Keratinocyte (primary cell): Measurements from ENCODE around the gene PEAR1. TPM values are rescaled to one million over a fixed set of nuclear protein-coding genes. Genes with fewer than 3 reads are reported as not detected.

Source experiments
- DNase-seq: peaks from one replicate; pipeline ENCODE4 v3.0.0-alpha.2; 2011; ENCODE audit warnings: low read depth, missing footprints, low spot score
- FAIRE-seq: peaks from 2 replicates; lab custom pipeline; 2011; peaks lifted over from hg19 to GRCh38; lab: Jason Lieb, UNC
- H2AFZ ChIP-seq: 2 replicates; pipeline ENCODE4 v1.6.0; 2012; ENCODE audit warnings: low read length, control low read depth, inconsistent platforms; ENCODE audit not compliant: control insufficient read depth
- H3K27ac ChIP-seq: 2 replicates; pipeline ENCODE4 v1.5.1; 2011; ENCODE audit warnings: low read length; ENCODE audit not compliant: control insufficient read depth, insufficient read depth
- H3K27me3 ChIP-seq: 3 replicates; pipeline ENCODE4 v1.6.0; 2011; ENCODE audit warnings: low read length; ENCODE audit not compliant: control insufficient read depth, insufficient read depth; ENCODE audit errors: extremely low read depth
- H3K36me3 ChIP-seq, 2 experiments: 2 replicates in 1 of 2; 3 replicates in 1 of 2; pipeline ENCODE4 v1.5.1; 2011; ENCODE audit warnings: low read length in 2 of 2, mild to moderate bottlenecking in 1 of 2; ENCODE audit not compliant: control insufficient read depth in 2 of 2, insufficient read depth in 2 of 2; ENCODE audit errors: extremely low read depth in 1 of 2
- H3K4me1 ChIP-seq: 3 replicates; pipeline ENCODE4 v1.5.1; 2011; ENCODE audit warnings: low read length; ENCODE audit not compliant: control insufficient read depth, insufficient read depth; ENCODE audit errors: extremely low read depth
- H3K4me2 ChIP-seq: 3 replicates; pipeline ENCODE4 v1.6.0; 2011; ENCODE audit warnings: low read depth, low read length; ENCODE audit not compliant: control insufficient read depth, insufficient read depth; ENCODE audit errors: extremely low read depth
- H3K4me3 ChIP-seq, 3 experiments: fragments of 200-600 bp in 1 of 3; sonication (generic) in 1 of 3; 2 replicates in 2 of 3; 3 replicates in 1 of 3; pipeline ENCODE4 v1.5.1; 2011 to 2016; ENCODE audit warnings: low read length in 3 of 3, mild to moderate bottlenecking in 3 of 3, control low read depth in 2 of 3, inconsistent platforms in 1 of 3, low read depth in 1 of 3, mixed read lengths in 1 of 3, mixed run types in 1 of 3, moderate library complexity in 1 of 3; ENCODE audit not compliant: control insufficient read depth in 2 of 3, insufficient read depth in 2 of 3; ENCODE audit errors: extremely low read depth in 1 of 3
- H3K79me2 ChIP-seq: 2 replicates; pipeline ENCODE4 v1.6.0; 2012; ENCODE audit warnings: low read length; ENCODE audit not compliant: control insufficient read depth, insufficient read depth
- H3K9ac ChIP-seq: 3 replicates; pipeline ENCODE4 v1.6.0; 2011; ENCODE audit warnings: low read length; ENCODE audit not compliant: control insufficient read depth, insufficient read depth; ENCODE audit errors: extremely low read depth
- H3K9me1 ChIP-seq: 3 replicates; pipeline ENCODE4 v1.6.0; 2011; ENCODE audit warnings: low read length; ENCODE audit not compliant: control insufficient read depth, insufficient read depth; ENCODE audit errors: extremely low read depth
- H3K9me3 ChIP-seq: 2 replicates; pipeline ENCODE4 v1.5.1; 2012; ENCODE audit warnings: low read depth, low read length; ENCODE audit not compliant: control insufficient read depth
- H4K20me1 ChIP-seq: 3 replicates; pipeline ENCODE4 v1.6.0; 2011; ENCODE audit warnings: low read length; ENCODE audit not compliant: control insufficient read depth, insufficient read depth; ENCODE audit errors: extremely low read depth
- EZH2 ChIP-seq: IDR thresholded peaks from one replicate; pipeline ENCODE4 v1.6.1; 2012; ENCODE audit warnings: inconsistent platforms, mild to moderate bottlenecking, low read length, moderate library complexity
- dilution Hi-C: fragments of 300-500 bp; cut with MboI; formaldehyde crosslinking; loops from one replicate; pipeline ENCODE4 v1.7.0; 2020; ENCODE audit warnings: low sequenced_read_pairs; ENCODE audit not compliant: extremely low pct_ligation_motif_present
- polyA plus RNA-seq, 5 experiments: library from polyadenylated mRNA; depleted of rRNA in 3 of 5; stranded (reverse) in 3 of 5; stranded (forward) in 1 of 5; unstranded in 1 of 5; fragments of >200 nt; gene quantifications; 1 replicate in 1 of 5; 2 replicates in 3 of 5; 3 replicates in 1 of 5; pipeline versions ENCODE4 v1.2.1 to v1.2.3, GENCODE V29; 2011 to 2012; ENCODE audit warnings: missing spikeins in 2 of 5, low read depth in 1 of 5, low replicate concordance in 1 of 5
- TF ChIP-seq, protein P1 (sequence below), 3 experiments: IDR thresholded peaks in 1 of 3; conservative IDR thresholded peaks in 1 of 3; optimal IDR thresholded peaks in 1 of 3; 2 replicates in 2 of 3; 3 replicates in 1 of 3; pipeline versions ENCODE3 to v1.5.1; 2011; ENCODE audit warnings: low read length in 3 of 3, mild to moderate bottlenecking in 3 of 3, moderate library complexity in 2 of 3, control low read depth in 1 of 3, inconsistent platforms in 1 of 3; ENCODE audit not compliant: insufficient read depth in 2 of 3; ENCODE audit errors: extremely low read depth in 1 of 3

PEAR1 gene
- polyA plus RNA-seq, 1 donor (not counting 4 experiments of a cell fraction or from before 2014, with no cell fraction given): 4.2 TPM

DNA sequence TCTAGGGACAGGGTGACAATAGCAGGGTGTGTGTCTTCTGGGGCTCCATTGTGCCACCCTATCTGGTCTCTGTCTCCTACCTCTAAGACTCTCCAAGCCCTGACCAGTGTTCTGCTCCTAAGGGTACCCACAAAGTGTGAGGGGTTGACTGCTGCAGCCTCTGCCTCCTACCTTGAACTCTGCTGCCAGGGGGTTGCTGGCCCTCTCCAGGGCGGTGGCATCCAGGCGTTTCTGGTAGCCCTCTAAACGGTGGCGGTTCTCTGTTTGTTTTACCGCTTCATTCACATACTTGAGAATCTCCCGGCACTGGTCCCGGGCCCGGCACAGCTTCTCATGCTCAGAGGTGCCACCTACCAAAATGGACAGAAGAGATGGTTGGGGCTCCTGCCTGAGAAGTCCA lies 51.3 kb downstream of the PEAR1 start:
- DNase-seq: no peak
- no peaks in the 10 kb centered on the region for H3K27me3 ChIP-seq
- FAIRE-seq: no peak
- peaks cover 10 to 36% of the 10 kb centered on the region in 2 experiments for H3K36me3 ChIP-seq
- H3K9ac ChIP-seq: no peak overlapping the region
- H3K4me2 ChIP-seq: no peak overlapping the region
- H3K4me1 ChIP-seq: peaks cover 5% of the 10 kb centered on the region
- H3K4me3 ChIP-seq: no peak overlapping the region
- H2AFZ ChIP-seq: no peak overlapping the region
- dilution Hi-C loops: no loop called here
- no peak for TF ChIP-seq EZH2
- TF ChIP-seq, protein P1, sequence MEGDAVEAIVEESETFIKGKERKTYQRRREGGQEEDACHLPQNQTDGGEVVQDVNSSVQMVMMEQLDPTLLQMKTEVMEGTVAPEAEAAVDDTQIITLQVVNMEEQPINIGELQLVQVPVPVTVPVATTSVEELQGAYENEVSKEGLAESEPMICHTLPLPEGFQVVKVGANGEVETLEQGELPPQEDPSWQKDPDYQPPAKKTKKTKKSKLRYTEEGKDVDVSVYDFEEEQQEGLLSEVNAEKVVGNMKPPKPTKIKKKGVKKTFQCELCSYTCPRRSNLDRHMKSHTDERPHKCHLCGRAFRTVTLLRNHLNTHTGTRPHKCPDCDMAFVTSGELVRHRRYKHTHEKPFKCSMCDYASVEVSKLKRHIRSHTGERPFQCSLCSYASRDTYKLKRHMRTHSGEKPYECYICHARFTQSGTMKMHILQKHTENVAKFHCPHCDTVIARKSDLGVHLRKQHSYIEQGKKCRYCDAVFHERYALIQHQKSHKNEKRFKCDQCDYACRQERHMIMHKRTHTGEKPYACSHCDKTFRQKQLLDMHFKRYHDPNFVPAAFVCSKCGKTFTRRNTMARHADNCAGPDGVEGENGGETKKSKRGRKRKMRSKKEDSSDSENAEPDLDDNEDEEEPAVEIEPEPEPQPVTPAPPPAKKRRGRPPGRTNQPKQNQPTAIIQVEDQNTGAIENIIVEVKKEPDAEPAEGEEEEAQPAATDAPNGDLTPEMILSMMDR (optimal IDR thresholded peaks at IDR 0.05 in 1 of 3, IDR thresholded peaks at IDR 0.05 in 1 of 3, conservative IDR thresholded peaks at IDR 0.05 in 1 of 3; ENCODE audit: extremely low read depth in 1 of 3, insufficient read depth in 2 of 3, low read length in 3 of 3): no peak
- no peak overlapping the region for H3K27ac ChIP-seq
- H3K9me3 ChIP-seq: no peaks in the 10 kb centered on the region
- H3K79me2 ChIP-seq: no peaks in the 10 kb centered on the region
- H3K9me1 ChIP-seq: peaks cover 2% of the 10 kb centered on the region
- H4K20me1 ChIP-seq: no peaks in the 10 kb centered on the region

DNA sequence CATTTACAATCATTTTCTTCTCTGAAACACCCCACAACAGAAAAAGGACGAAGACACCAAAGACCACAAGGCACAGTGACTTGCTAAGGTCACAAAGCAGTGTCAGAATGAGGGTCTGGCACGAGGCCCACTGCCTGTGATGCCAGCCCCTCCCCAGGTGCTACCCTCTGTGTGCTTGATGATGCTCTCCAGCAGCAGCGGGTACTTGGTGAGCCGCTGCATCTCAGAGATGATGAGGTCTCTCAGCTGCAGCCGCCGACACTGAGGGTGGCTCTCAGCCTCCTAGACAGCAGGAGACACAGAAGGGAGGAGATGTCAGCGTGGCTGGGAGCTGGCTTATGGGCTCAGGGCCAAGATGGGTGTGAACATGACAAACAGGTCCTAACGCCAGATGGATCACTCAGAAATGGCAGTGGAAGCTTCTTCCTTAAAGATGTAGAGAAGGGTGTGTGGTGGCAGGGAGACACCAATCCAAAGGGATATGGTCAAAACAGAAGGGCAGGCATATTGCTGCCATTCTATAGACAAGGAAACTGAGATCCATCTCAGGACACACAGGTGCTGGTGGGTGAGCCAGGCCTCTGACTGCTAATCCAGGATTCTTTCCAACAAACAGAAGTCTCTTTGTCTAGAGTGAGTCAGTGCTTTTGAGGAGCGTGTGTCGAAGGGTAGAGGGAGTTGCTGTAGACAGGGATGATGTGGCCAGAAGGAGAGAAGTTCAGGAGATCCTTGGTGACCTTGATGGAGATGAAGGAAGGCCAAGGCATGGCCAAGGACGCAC lies 52.6 kb downstream of the PEAR1 start:
- H4K20me1 ChIP-seq: no peaks in the 10 kb centered on the region
- peak; percentile 91 for FAIRE-seq
- H3K79me2 ChIP-seq: no peaks in the 10 kb centered on the region
- H3K9ac ChIP-seq: no peak overlapping the region
- H2AFZ ChIP-seq: no peak overlapping the region
- peaks cover 5% of the 10 kb centered on the region for H3K4me1 ChIP-seq
- no peak overlapping the region for H3K27ac ChIP-seq
- DNase-seq: no peak
- dilution Hi-C loops: no loop called here
- no peaks in the 10 kb centered on the region for H3K9me3 ChIP-seq
- H3K27me3 ChIP-seq: no peaks in the 10 kb centered on the region
- H3K9me1 ChIP-seq: peaks cover 2% of the 10 kb centered on the region
- H3K36me3 ChIP-seq: peaks cover 10 to 33% of the 10 kb centered on the region in 2 experiments
- H3K4me3 ChIP-seq: no peak overlapping the region
- no peak overlapping the region for H3K4me2 ChIP-seq
- TF ChIP-seq EZH2: no peak
- TF ChIP-seq, protein P1 (optimal IDR thresholded peaks at IDR 0.05 in 1 of 3, IDR thresholded peaks at IDR 0.05 in 1 of 3, conservative IDR thresholded peaks at IDR 0.05 in 1 of 3; ENCODE audit: extremely low read depth in 1 of 3, insufficient read depth in 2 of 3, low read length in 3 of 3): no peak
